Measurements from ENCODE around the gene CEACAM6. TPM values are rescaled to one million over a fixed set of nuclear protein-coding genes. Genes with fewer than 3 reads are reported as not detected.
A peak's percentile ranks its signal among the peaks of the same experiment; 100 is the strongest.

Gene CEACAM6
- total RNA-seq, 1 donor: not detected

DNA sequence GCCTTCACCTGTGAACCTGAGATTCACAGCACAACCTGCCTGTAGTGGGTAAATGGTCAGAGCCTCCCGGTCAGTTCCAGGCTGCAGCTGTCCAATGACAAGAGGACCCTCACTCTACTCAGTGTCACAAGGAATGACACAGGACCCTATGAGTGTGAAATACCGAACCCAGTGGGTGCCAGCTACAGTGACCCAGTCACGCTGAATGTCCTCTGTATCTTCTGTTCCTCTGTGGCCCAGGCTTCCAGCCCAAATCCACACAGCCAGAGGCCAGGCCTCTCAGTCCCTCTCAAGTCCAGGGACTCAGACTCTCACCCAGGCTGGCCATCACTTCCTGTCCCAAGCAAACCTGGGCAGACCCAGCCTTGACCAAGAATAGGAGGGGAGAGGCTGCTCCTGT, 51.8 kb downstream of the CEACAM6 start:
- Histone ChIP-seq H3K4me1 (ENCODE audit: insufficient read depth, low read length) (no peaks in the 10 kb centered on the region), H3K79me2 (ENCODE audit: insufficient read depth, low read length) (no peaks in the 10 kb centered on the region), H3K36me3 (ENCODE audit: insufficient read depth, low read length) (no peaks in the 10 kb centered on the region), H3K4me2 (ENCODE audit: insufficient read depth, low read length) (no peak overlapping the region), H3K27ac (ENCODE audit: low read depth, low read length) (no peak overlapping the region), H2AFZ (ENCODE audit: low read length) (no peak overlapping the region), H3K9me3 (ENCODE audit: low read depth, low read length) (no peaks in the 10 kb centered on the region), H3K27me3 (ENCODE audit: insufficient read depth, low read length) (no peaks in the 10 kb centered on the region), H3K4me3 (ENCODE audit: insufficient read depth, low read length) (no peak overlapping the region), H4K20me1 (ENCODE audit: insufficient read depth, low read length) (no peaks in the 10 kb centered on the region)
- no peak for DNase-seq (ENCODE audit: insufficient read length, low spot score, missing footprints)
- TF ChIP-seq, protein P1, sequence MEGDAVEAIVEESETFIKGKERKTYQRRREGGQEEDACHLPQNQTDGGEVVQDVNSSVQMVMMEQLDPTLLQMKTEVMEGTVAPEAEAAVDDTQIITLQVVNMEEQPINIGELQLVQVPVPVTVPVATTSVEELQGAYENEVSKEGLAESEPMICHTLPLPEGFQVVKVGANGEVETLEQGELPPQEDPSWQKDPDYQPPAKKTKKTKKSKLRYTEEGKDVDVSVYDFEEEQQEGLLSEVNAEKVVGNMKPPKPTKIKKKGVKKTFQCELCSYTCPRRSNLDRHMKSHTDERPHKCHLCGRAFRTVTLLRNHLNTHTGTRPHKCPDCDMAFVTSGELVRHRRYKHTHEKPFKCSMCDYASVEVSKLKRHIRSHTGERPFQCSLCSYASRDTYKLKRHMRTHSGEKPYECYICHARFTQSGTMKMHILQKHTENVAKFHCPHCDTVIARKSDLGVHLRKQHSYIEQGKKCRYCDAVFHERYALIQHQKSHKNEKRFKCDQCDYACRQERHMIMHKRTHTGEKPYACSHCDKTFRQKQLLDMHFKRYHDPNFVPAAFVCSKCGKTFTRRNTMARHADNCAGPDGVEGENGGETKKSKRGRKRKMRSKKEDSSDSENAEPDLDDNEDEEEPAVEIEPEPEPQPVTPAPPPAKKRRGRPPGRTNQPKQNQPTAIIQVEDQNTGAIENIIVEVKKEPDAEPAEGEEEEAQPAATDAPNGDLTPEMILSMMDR (IDR thresholded peaks at IDR 0.05; ENCODE audit: extremely low read depth, low read depth, low read length): no peak

DNA sequence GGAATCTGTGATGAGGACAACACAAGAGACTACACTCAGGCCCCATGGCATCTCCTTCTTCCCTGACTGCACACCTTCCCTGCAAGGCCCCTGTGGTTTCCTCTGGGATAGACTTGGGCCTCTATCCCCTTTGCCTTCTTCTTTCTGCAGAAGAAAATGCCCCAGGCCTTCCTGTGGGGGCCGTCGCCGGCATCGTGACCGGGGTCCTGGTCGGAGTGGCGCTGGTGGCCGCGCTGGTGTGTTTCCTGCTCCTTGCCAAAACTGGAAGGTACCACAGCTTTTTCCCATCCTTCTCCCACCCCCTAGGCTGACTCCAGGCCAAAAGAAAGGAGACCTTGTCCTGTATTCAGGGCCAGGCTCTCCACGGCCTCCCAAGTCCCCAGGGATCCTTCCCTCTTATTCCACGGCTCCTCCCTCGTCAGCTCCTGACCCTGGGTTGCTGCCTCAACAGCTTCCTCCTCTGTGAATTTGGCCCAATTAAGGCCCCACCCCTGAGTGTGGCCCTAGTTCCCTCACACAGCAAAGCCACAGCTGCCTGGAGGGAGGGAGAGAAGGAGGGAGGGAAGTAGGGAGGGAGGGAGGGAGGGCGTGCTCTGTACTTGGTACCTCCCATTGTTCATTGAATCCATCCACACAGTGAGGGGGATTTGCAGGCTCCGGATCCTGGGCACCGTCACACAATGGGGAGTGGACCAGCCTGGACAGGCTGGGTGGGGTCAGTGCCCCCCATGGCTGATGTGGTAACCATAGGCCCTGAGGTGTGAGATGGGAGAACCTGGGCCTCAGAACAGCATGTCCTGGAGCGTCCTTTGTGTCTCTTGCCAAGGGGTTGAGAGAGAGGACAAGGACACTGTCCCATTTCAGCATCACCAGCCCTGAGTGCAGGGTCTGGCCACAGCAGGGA, 53.6 kb downstream of the CEACAM6 start:
- Histone ChIP-seq H4K20me1 (ENCODE audit: insufficient read depth, low read length) (no peaks in the 10 kb centered on the region), H3K4me1 (ENCODE audit: insufficient read depth, low read length) (no peaks in the 10 kb centered on the region), H3K4me2 (ENCODE audit: insufficient read depth, low read length) (no peak overlapping the region), H3K9me3 (ENCODE audit: low read depth, low read length) (no peaks in the 10 kb centered on the region), H3K27ac (ENCODE audit: low read depth, low read length) (no peak overlapping the region), H3K27me3 (ENCODE audit: insufficient read depth, low read length) (no peaks in the 10 kb centered on the region), H2AFZ (ENCODE audit: low read length) (no peak overlapping the region), H3K4me3 (ENCODE audit: insufficient read depth, low read length) (no peak overlapping the region), H3K36me3 (ENCODE audit: insufficient read depth, low read length) (no peaks in the 10 kb centered on the region), H3K79me2 (ENCODE audit: insufficient read depth, low read length) (no peaks in the 10 kb centered on the region)
- TF ChIP-seq, protein P1 (IDR thresholded peaks at IDR 0.05; ENCODE audit: extremely low read depth, low read depth, low read length): no peak
- no peak for DNase-seq (ENCODE audit: insufficient read length, low spot score, missing footprints)

DNA sequence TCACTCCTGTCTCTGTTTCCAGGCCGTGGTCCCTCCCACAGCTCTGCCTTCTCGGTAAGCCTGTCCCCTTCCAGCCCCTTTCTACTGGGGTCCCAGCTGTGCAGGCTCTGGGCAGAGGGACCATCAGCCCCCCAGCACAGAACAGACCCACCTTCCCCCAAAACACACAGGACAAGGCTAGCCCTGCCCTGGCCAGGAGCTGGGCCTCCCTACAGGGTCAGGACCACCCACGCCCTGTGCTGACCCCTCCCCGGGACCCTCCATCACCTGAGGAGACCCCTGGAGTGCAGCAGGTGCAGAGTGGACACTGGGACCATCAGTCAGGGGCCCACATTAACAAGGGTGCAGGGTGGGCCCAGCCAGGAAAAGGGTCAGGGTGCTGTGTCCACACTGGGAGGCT, 55.0 kb downstream of the CEACAM6 start:
- H3K27me3 ChIP-seq (ENCODE audit: insufficient read depth, low read length): no peaks in the 10 kb centered on the region
- H3K4me2 ChIP-seq (ENCODE audit: insufficient read depth, low read length): no peak overlapping the region
- TF ChIP-seq, protein P1 (IDR thresholded peaks at IDR 0.05; ENCODE audit: extremely low read depth, low read depth, low read length): no peak
- H4K20me1 ChIP-seq (ENCODE audit: insufficient read depth, low read length): no peaks in the 10 kb centered on the region
- H2AFZ ChIP-seq (ENCODE audit: low read length): no peak overlapping the region
- DNase-seq (ENCODE audit: insufficient read length, low spot score, missing footprints): peak; percentile 30
- no peak overlapping the region for H3K27ac ChIP-seq (ENCODE audit: low read depth, low read length)
- no peak overlapping the region for H3K4me3 ChIP-seq (ENCODE audit: insufficient read depth, low read length)
- no peaks in the 10 kb centered on the region for H3K9me3 ChIP-seq (ENCODE audit: low read depth, low read length)
- H3K79me2 ChIP-seq (ENCODE audit: insufficient read depth, low read length): no peaks in the 10 kb centered on the region
- H3K36me3 ChIP-seq (ENCODE audit: insufficient read depth, low read length): no peaks in the 10 kb centered on the region
- H3K4me1 ChIP-seq (ENCODE audit: insufficient read depth, low read length): no peaks in the 10 kb centered on the region

DNA sequence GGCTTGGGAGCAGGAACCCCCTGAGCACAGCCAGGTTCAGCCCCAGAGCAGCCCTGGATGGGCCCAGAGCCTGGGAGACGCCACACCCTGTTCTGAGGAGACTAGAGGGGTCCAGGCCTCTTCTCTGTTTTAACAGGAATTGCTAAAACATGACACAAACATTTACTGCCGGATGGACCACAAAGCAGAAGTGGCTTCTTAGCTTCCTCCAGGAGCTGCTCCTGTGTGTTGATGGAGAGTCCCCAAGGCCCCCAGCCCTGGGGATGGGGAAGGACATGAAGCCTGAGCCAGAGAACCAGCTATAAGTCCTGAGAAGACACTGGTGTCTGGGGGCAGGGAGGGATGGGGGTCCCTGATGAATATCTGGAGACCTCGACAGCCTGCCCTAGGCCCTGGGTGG, 55.7 kb downstream of the CEACAM6 start:
- Histone ChIP-seq H3K4me2 (ENCODE audit: insufficient read depth, low read length) (no peak overlapping the region), H3K4me1 (ENCODE audit: insufficient read depth, low read length) (no peaks in the 10 kb centered on the region), H3K79me2 (ENCODE audit: insufficient read depth, low read length) (no peaks in the 10 kb centered on the region), H2AFZ (ENCODE audit: low read length) (no peak overlapping the region), H3K27ac (ENCODE audit: low read depth, low read length) (no peak overlapping the region), H3K27me3 (ENCODE audit: insufficient read depth, low read length) (no peaks in the 10 kb centered on the region), H3K36me3 (ENCODE audit: insufficient read depth, low read length) (no peaks in the 10 kb centered on the region), H3K9me3 (ENCODE audit: low read depth, low read length) (no peaks in the 10 kb centered on the region), H3K4me3 (ENCODE audit: insufficient read depth, low read length) (no peak overlapping the region), H4K20me1 (ENCODE audit: insufficient read depth, low read length) (no peaks in the 10 kb centered on the region)
- peak; percentile 38 for DNase-seq (ENCODE audit: insufficient read length, low spot score, missing footprints)
- TF ChIP-seq, protein P1 (IDR thresholded peaks at IDR 0.05; ENCODE audit: extremely low read depth, low read depth, low read length): no peak

Data from osteoblast (primary cell).